Activated CD8-positive, alpha-beta T cell treated with anti-CD3 and anti-CD28 coated beads for 36 hours (primary cell): Measurements from ENCODE around the gene SLIT3. TPM values are rescaled to one million over a fixed set of nuclear protein-coding genes. Genes with fewer than 3 reads are reported as not detected.

Experiments used
- ATAC-seq: fragments of 200-7000 bp; cut with Tn5 transposase; one replicate; pipeline ENCODE4 v1.10.0; 2021; ENCODE audit warnings: mild to moderate bottlenecking, moderate library complexity
- CTCF ChIA-PET: fragments of 350-600 bp; sonication (Branson Sonifier 250); formaldehyde crosslinking; loops from one replicate; lab custom pipeline; 2021; ENCODE audit warnings: antibody characterized with exemption; lab: Charles Lee
- POLR2A ChIA-PET: fragments of 350-600 bp; sonication (Branson Sonifier 250); formaldehyde crosslinking; loops from one replicate; lab custom pipeline; 2021; ENCODE audit warnings: antibody characterized with exemption; lab: Charles Lee
- DNase-seq: peaks from one replicate; pipeline ENCODE4 v3.0.0-alpha.2; 2020
- H3K27ac Mint-ChIP-seq: one replicate; pipeline ENCODE4 v1.8.0; 2021; ENCODE audit warnings: mild to moderate bottlenecking, mixed read lengths
- H3K27me3 Mint-ChIP-seq: one replicate; pipeline ENCODE4 v1.8.0; 2021; ENCODE audit warnings: mixed read lengths
- H3K36me3 Mint-ChIP-seq: one replicate; pipeline ENCODE4 v1.8.0; 2021; ENCODE audit warnings: low read depth, mixed read lengths
- H3K4me1 Mint-ChIP-seq: one replicate; pipeline ENCODE4 v1.8.0; 2021; ENCODE audit warnings: low read depth, mixed read lengths
- H3K4me3 Mint-ChIP-seq: one replicate; pipeline ENCODE4 v1.8.0; 2021; ENCODE audit warnings: mild to moderate bottlenecking, moderate library complexity, mixed read lengths
- H3K9me3 Mint-ChIP-seq: one replicate; pipeline ENCODE4 v1.8.0; 2021; ENCODE audit warnings: mixed read lengths
- CTCF ChIP-seq: fragments of 200-600 bp; IDR thresholded peaks from one replicate; pipeline ENCODE4 v1.8.0; 2022; ENCODE audit warnings: antibody characterized with exemption, mild to moderate bottlenecking
- intact Hi-C: fragments of 100-400 bp; cut with micrococcal nuclease; formaldehyde crosslinking; loops from one replicate; pipeline ENCODE4 v1.10.0; 2022
- total RNA-seq, 2 experiments: library from RNA; stranded (reverse); gene quantifications; one replicate each; pipeline ENCODE4 v1.2.3, GENCODE V29; 2021

SLIT3 gene
- total RNA-seq, 2 experiments from 2014 or later, result 0.69 to 0.74 TPM

GRCh38 chr5:169305366-169305765 is 4.4 kb upstream of the SLIT3 start:
- no peak for DNase-seq
- intact Hi-C loops, result loop anchor here (10.0 kb wide), 1 partner anchor 631 kb away; no protein-coding TSS in a partner anchor
- ChIA-PET POLR2A (no interaction called here), CTCF (interaction anchor here (0.6 kb wide), 1 partner anchor 229 kb away, joined by 3 read pairs; no protein-coding TSS in a partner anchor)
- no peak for TF ChIP-seq CTCF
- Mint-ChIP-seq H3K4me1 (peaks cover 10% of the 10 kb centered on the region), H3K9me3 (no peaks in the 10 kb centered on the region), H3K27ac (no peak overlapping the region), H3K27me3 (peaks cover 34% of the 10 kb centered on the region), H3K36me3 (no peaks in the 10 kb centered on the region), H3K4me3 (no peak overlapping the region)
- ATAC-seq, result no peak

- Mint-ChIP-seq H3K27ac (no peak overlapping the region), H3K4me3 (no peak overlapping the region), H3K36me3 (no peaks in the 10 kb centered on the region), H3K4me1 (peaks cover 10% of the 10 kb centered on the region), H3K9me3 (no peaks in the 10 kb centered on the region), H3K27me3 (peaks cover 39% of the 10 kb centered on the region)
- intact Hi-C loops, result loop anchor here (10.0 kb wide), 1 partner anchor 629 kb away; no protein-coding TSS in a partner anchor
- CTCF ChIA-PET, result no interaction called here
- POLR2A ChIA-PET, result no interaction called here
- no peak for ATAC-seq
- TF ChIP-seq CTCF, result no peak
- no peak for DNase-seq
Observed at GRCh38 chr5:169304175-169304574, 3.2 kb upstream of the SLIT3 start.

GRCh38 chr5:169303119-169303515 is 2.2 kb upstream of the SLIT3 start:
- ChIA-PET CTCF (interaction anchor here (1.0 to 1.7 kb wide), 3 partner anchors 29 to 327 kb away, joined by 3 to 4 read pairs (median 3); no protein-coding TSS in a partner anchor), POLR2A (no interaction called here)
- H3K36me3 Mint-ChIP-seq, result no peaks in the 10 kb centered on the region
- DNase-seq, result no peak
- H3K27ac Mint-ChIP-seq, result no peak overlapping the region
- no peaks in the 10 kb centered on the region for H3K9me3 Mint-ChIP-seq
- H3K4me1 Mint-ChIP-seq, result peaks cover 10% of the 10 kb centered on the region
- intact Hi-C loops, result loop anchor here (2.0 to 10.0 kb wide), 2 partner anchors 316 to 628 kb away; no protein-coding TSS in a partner anchor
- peaks cover 47% of the 10 kb centered on the region for H3K27me3 Mint-ChIP-seq
- TF ChIP-seq CTCF, result no peak
- ATAC-seq, result no peak
- no peak overlapping the region for H3K4me3 Mint-ChIP-seq

DNA sequence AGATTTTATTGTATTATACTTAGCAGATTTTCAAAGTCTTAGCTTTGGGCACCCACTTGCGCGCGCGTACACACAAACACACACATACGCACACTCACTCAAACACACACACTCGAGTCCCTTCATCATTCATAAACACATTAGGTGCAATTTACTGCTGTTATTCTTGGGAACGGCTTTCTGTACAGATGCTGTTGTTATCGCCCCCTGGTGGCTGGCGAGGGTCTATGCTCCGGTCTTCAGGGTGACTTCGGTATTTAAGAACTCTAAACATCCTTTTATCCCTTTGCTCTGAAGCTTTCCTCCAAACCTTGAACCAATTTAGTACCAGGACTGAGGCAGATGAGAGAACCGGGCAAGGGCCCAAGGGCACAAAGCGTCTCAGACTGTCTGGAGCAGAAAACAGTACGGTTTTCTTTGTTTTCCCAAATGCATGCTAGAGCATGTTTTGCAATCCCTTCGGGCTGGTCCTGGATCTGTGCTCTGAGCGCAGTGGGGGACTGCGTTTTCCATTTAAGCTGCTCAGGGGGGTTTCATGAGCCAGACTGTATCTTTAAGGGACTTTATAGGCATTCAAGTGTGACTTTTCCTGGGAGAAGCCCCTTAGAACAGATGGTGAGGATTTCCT is 1.7 kb upstream of the SLIT3 start:
- POLR2A ChIA-PET, result no interaction called here
- CTCF ChIA-PET, result interaction anchor here (0.7 to 1.7 kb wide), 4 partner anchors 29 to 597 kb away, joined by 3 to 4 read pairs (median 3); no protein-coding TSS in a partner anchor
- Mint-ChIP-seq H3K9me3 (no peaks in the 10 kb centered on the region), H3K4me3 (no peak overlapping the region), H3K27me3 (peaks cover 47% of the 10 kb centered on the region), H3K36me3 (no peaks in the 10 kb centered on the region), H3K27ac (no peak overlapping the region), H3K4me1 (peaks cover 10% of the 10 kb centered on the region)
- intact Hi-C loops, result loop anchor here (2.0 to 10.0 kb wide), 2 partner anchors 316 to 628 kb away; no protein-coding TSS in a partner anchor
- ATAC-seq, result peak; percentile 74
- TF ChIP-seq CTCF, result peak; percentile 90
- peak; percentile 69 for DNase-seq

- H3K27ac Mint-ChIP-seq, result no peak overlapping the region
- ChIA-PET CTCF (interaction anchor here (0.7 to 1.7 kb wide), 3 partner anchors 28 to 596 kb away, joined by 3 to 4 read pairs (median 3); no protein-coding TSS in a partner anchor), POLR2A (no interaction called here)
- H3K36me3 Mint-ChIP-seq, result no peaks in the 10 kb centered on the region
- ATAC-seq, result peak; percentile 37
- no peaks in the 10 kb centered on the region for H3K9me3 Mint-ChIP-seq
- no peak overlapping the region for H3K4me3 Mint-ChIP-seq
- no peak for TF ChIP-seq CTCF
- peaks cover 47% of the 10 kb centered on the region for H3K27me3 Mint-ChIP-seq
- DNase-seq, result no peak
- intact Hi-C loops, result loop anchor here (2.0 to 10.0 kb wide), 2 partner anchors 315 to 627 kb away; no protein-coding TSS in a partner anchor
- peaks cover 10% of the 10 kb centered on the region for H3K4me1 Mint-ChIP-seq
Observed at GRCh38 chr5:169301986-169302385, 1.0 kb upstream of the SLIT3 start.
